PC-3 (cell line): ENCODE measurements around the gene MTCL1. TPM values are rescaled to one million over a fixed set of nuclear protein-coding genes. Genes with fewer than 3 reads are reported as not detected.

Experiments
- ATAC-seq: fragments of 200-7000 bp; cut with Tn5 transposase; 2 replicates; pipeline ENCODE4 v1.9.1; 2020; ENCODE audit warnings: mild to moderate bottlenecking, moderate library complexity
- BruUV-seq: library from RNA; stranded (reverse); fragments of 400-500 nt; replicated peaks from 2 replicates; lab custom pipeline; 2021; lab: Mats Ljungman, UMichigan
- CTCF ChIA-PET: fragments of 300-600 bp; sonication (Branson Sonifier 250); formaldehyde crosslinking; loops from one replicate; lab custom pipeline; 2022; ENCODE audit warnings: antibody characterized with exemption; lab: Charles Lee
- POLR2A ChIA-PET: fragments of 300-600 bp; sonication (Branson Sonifier 250); formaldehyde crosslinking; loops from one replicate; lab custom pipeline; 2022; ENCODE audit warnings: antibody characterized with exemption; ENCODE audit not compliant: unreplicated experiment; lab: Charles Lee
- DNase-seq: peaks from one replicate; pipeline ENCODE4 v3.0.0-alpha.2; 2015
- H2AFZ ChIP-seq: fragments of 300-600 bp; sonication (generic); 2 replicates; pipeline ENCODE4 v1.6.0; 2016; ENCODE audit warnings: antibody characterized with exemption, low read length
- H3F3A ChIP-seq: fragments of 300-600 bp; sonication (generic); one replicate; pipeline ENCODE4 v1.6.0; 2017; ENCODE audit warnings: antibody characterized with exemption, low read length, control low read depth, mild to moderate bottlenecking; ENCODE audit not compliant: unreplicated experiment
- H3K27ac ChIP-seq: fragments of 300-600 bp; sonication (generic); 2 replicates; pipeline ENCODE4 v1.5.1; 2016; ENCODE audit warnings: mild to moderate bottlenecking, low read length
- H3K27me3 ChIP-seq: fragments of 300-600 bp; sonication (generic); 2 replicates; pipeline ENCODE4 v1.6.1; 2016; ENCODE audit warnings: low read length, mixed read lengths
- H3K36me3 ChIP-seq: fragments of 300-600 bp; sonication (generic); 2 replicates; pipeline ENCODE4 v1.6.1; 2016; ENCODE audit warnings: low read depth, mixed run types, low read length, mixed read lengths
- H3K4me1 ChIP-seq: fragments of 300-600 bp; sonication (generic); 2 replicates; pipeline ENCODE4 v1.5.1; 2016; ENCODE audit warnings: low read length; ENCODE audit not compliant: insufficient read depth
- H3K4me2 ChIP-seq: fragments of 300-600 bp; sonication (generic); 2 replicates; pipeline ENCODE4 v1.6.0; 2016; ENCODE audit warnings: low read length
- H3K4me3 ChIP-seq: fragments of 300-600 bp; sonication (generic); 2 replicates; pipeline ENCODE4 v1.5.1; 2016; ENCODE audit warnings: mild to moderate bottlenecking, low read length, mixed read lengths
- H3K79me2 ChIP-seq: fragments of 300-600 bp; sonication (generic); 2 replicates; pipeline ENCODE4 v1.6.1; 2017; ENCODE audit warnings: low read length, mixed read lengths
- H3K9ac ChIP-seq: fragments of 300-600 bp; sonication (generic); 2 replicates; pipeline ENCODE4 v1.6.0; 2016; ENCODE audit warnings: mild to moderate bottlenecking, low read length
- H3K9me2 ChIP-seq: fragments of 300-600 bp; sonication (generic); replicated peaks from 2 replicates; pipeline ENCODE4 v1.6.1; 2016; ENCODE audit warnings: mixed run types, low read length, mixed read lengths
- H3K9me3 ChIP-seq: fragments of 300-600 bp; sonication (generic); 2 replicates; pipeline ENCODE4 v1.6.1; 2016; ENCODE audit warnings: low read length, mixed read lengths
- H4K20me1 ChIP-seq: fragments of 300-600 bp; sonication (generic); 2 replicates; pipeline ENCODE4 v1.6.1; 2016; ENCODE audit warnings: low read length, mixed read lengths
- CTCF ChIP-seq: fragments of 300-600 bp; sonication (generic); conservative IDR thresholded peaks from 2 replicates; pipeline ENCODE4 v1.5.1; 2017; ENCODE audit warnings: antibody characterized with exemption, low read depth, mild to moderate bottlenecking, low read length
- EZH2 ChIP-seq: fragments of 300-600 bp; sonication (generic); IDR thresholded peaks from one replicate; pipeline ENCODE4 v1.6.1; 2017; ENCODE audit warnings: antibody characterized with exemption, mild to moderate bottlenecking, low read length; ENCODE audit not compliant: unreplicated experiment
- EZH2phosphoT487 ChIP-seq: fragments of 300-600 bp; sonication (generic); IDR thresholded peaks from 2 replicates; pipeline ENCODE4 v1.6.1; 2018; ENCODE audit warnings: mild to moderate bottlenecking, antibody characterized with exemption, low read length, borderline replicate concordance
- intact Hi-C: fragments of 100-400 bp; cut with micrococcal nuclease; formaldehyde crosslinking; loops from 2 replicates; pipeline ENCODE4 v1.9.0; 2023
- total RNA-seq: library from RNA; depleted of rRNA; stranded (reverse); fragments of >200 nt; gene quantifications from 2 replicates; pipeline ENCODE4 v1.2.3, GENCODE V29; 2014

MTCL1 gene
- total RNA-seq, 1 experiment from 2014 or later, result 33.1 TPM

- Histone ChIP-seq H3K27me3 (no peaks in the 10 kb centered on the region), H3K9ac (peak overlapping the region; percentile 78), H3F3A (peaks cover 13% of the 10 kb centered on the region), H3K4me1 (peaks cover 64% of the 10 kb centered on the region), H4K20me1 (no peaks in the 10 kb centered on the region), H3K79me2 (no peaks in the 10 kb centered on the region; the same call in 1 of the 2 replicates), H3K9me3 (no peaks in the 10 kb centered on the region), H3K4me2 (peak overlapping the region; percentile 68), H2AFZ (no peak overlapping the region), H3K36me3 (peaks cover 14% of the 10 kb centered on the region; the same call in 1 of the 2 replicates), H3K4me3 (peak overlapping the region; percentile 24; the same call in 1 of the 2 replicates), H3K9me2 (no peaks in the 10 kb centered on the region), H3K27ac (peak overlapping the region; percentile 95)
- POLR2A ChIA-PET, result interaction anchor here (0.5 to 0.7 kb wide), 7 partner anchors 42 to 434 kb away, joined by 3 to 15 read pairs (median 4); no protein-coding TSS in a partner anchor
- ATAC-seq, result peak; percentile 8
- no TSS peak for BruUV-seq
- DNase-seq, result no peak
- CTCF ChIA-PET, result interaction anchor here (0.6 to 1.3 kb wide), 7 partner anchors 33 to 182 kb away, joined by 3 to 9 read pairs (median 5); no protein-coding TSS in a partner anchor
- intact Hi-C loops, result loop anchor here (1.0 to 5.0 kb wide), 3 partner anchors 82 to 181 kb away; no protein-coding TSS in a partner anchor
- TF ChIP-seq CTCF, result no peak
- no peak for TF ChIP-seq EZH2phosphoT487
- no peak for TF ChIP-seq EZH2
These were observed 95.5 kb downstream of the MTCL1 start for GRCh38 chr18:8800876-8801262.

GRCh38 chr18:8801263-8801901, 96.0 kb downstream of the MTCL1 start:
- H3K9me2 ChIP-seq, result no peaks in the 10 kb centered on the region
- POLR2A ChIA-PET, result interaction anchor here (0.6 kb wide), 1 partner anchor 33 kb away, joined by 8 read pairs; no protein-coding TSS in a partner anchor
- BruUV-seq, result TSS peak; percentile 73

More at GRCh38 chr18:8801263-8801901, 96.0 kb downstream of the MTCL1 start:
- no peak for TF ChIP-seq EZH2
- no peak for TF ChIP-seq EZH2phosphoT487
- no peak for TF ChIP-seq CTCF
- intact Hi-C loops, result loop anchor here (2.0 to 5.0 kb wide), 2 partner anchors 81 to 181 kb away; no protein-coding TSS in a partner anchor
- H3K9ac ChIP-seq, result peak overlapping the region; percentile 78
- no peaks in the 10 kb centered on the region for H4K20me1 ChIP-seq
- H3K4me3 ChIP-seq, result peak overlapping the region; percentile 24; the same call in 1 of the 2 replicates
- ATAC-seq, result peak; percentile 59
- no peaks in the 10 kb centered on the region for H3K27me3 ChIP-seq
- H3K27ac ChIP-seq, result peak overlapping the region; percentile 95
- H3K9me3 ChIP-seq, result no peaks in the 10 kb centered on the region
- H3K4me1 ChIP-seq, result peaks cover 59% of the 10 kb centered on the region
- CTCF ChIA-PET, result interaction anchor here (0.6 to 1.3 kb wide), 3 partner anchors 32 to 181 kb away, joined by 3 to 9 read pairs (median 4); no protein-coding TSS in a partner anchor
- peak overlapping the region; percentile 68 for H3K4me2 ChIP-seq
- DNase-seq, result peak; percentile 89
- peak overlapping the region; percentile 48; the same call in 1 of the 2 replicates for H2AFZ ChIP-seq
- H3K36me3 ChIP-seq, result peaks cover 14% of the 10 kb centered on the region; the same call in 1 of the 2 replicates
- H3F3A ChIP-seq, result peaks cover 13% of the 10 kb centered on the region
- no peaks in the 10 kb centered on the region; the same call in 1 of the 2 replicates for H3K79me2 ChIP-seq
